Measurements from ENCODE around the gene MYO15B. TPM values are rescaled to one million over a fixed set of nuclear protein-coding genes. Genes with fewer than 3 reads are reported as not detected.

Gene MYO15B
- total RNA-seq, 1 experiment from 2014 or later: 8.0 TPM

Other genes starting within 250 kb of the MYO15B start
- 106 and 193 TPM in 2 replicates for gene GRB2, start 182.1 kb upstream of the MYO15B start, total RNA-seq (2014; rRNA removed; shearing (Covaris generic); ENCODE audit: low replicate concordance)
- gene TMEM94, start 131.2 kb upstream of the MYO15B start, total RNA-seq (2014; rRNA removed; shearing (Covaris generic); ENCODE audit: low replicate concordance): 20.5 and 20.7 TPM in 2 replicates
- gene CASKIN2, start 72.3 kb upstream of the MYO15B start, total RNA-seq (2014; rRNA removed; shearing (Covaris generic); ENCODE audit: low replicate concordance): not detected in 2 replicates
- gene TSEN54, start 71.3 kb upstream of the MYO15B start, total RNA-seq (2014; rRNA removed; shearing (Covaris generic); ENCODE audit: low replicate concordance): 25.5 and 42.8 TPM in 2 replicates
- 6.1 and 7.6 TPM in 2 replicates for gene LLGL2, start 62.1 kb upstream of the MYO15B start, total RNA-seq (2014; rRNA removed; shearing (Covaris generic); ENCODE audit: low replicate concordance)
- not detected in 2 replicates for gene SMIM5, start 45.6 kb downstream of the MYO15B start, total RNA-seq (2014; rRNA removed; shearing (Covaris generic); ENCODE audit: low replicate concordance)
- 29.4 and 68.7 TPM in 2 replicates for gene RECQL5, start 79.4 kb downstream of the MYO15B start, total RNA-seq (2014; rRNA removed; shearing (Covaris generic); ENCODE audit: low replicate concordance)
- gene SAP30BP, start 79.5 kb downstream of the MYO15B start, total RNA-seq (2014; rRNA removed; shearing (Covaris generic); ENCODE audit: low replicate concordance): 26.5 and 49.2 TPM in 2 replicates
- gene ITGB4, start 133.7 kb downstream of the MYO15B start, total RNA-seq (2014; rRNA removed; shearing (Covaris generic); ENCODE audit: low replicate concordance): 0.11 and 0.19 TPM in 2 replicates
- gene GALK1, start 177.4 kb downstream of the MYO15B start, total RNA-seq (2014; rRNA removed; shearing (Covaris generic); ENCODE audit: low replicate concordance): 23.9 and 28.3 TPM in 2 replicates
- gene UNK, start 197.0 kb downstream of the MYO15B start, total RNA-seq (2014; rRNA removed; shearing (Covaris generic); ENCODE audit: low replicate concordance): 22.9 and 49.0 TPM in 2 replicates